Measurements from ENCODE around the gene TIGD4.

Gene TIGD4

DNA sequence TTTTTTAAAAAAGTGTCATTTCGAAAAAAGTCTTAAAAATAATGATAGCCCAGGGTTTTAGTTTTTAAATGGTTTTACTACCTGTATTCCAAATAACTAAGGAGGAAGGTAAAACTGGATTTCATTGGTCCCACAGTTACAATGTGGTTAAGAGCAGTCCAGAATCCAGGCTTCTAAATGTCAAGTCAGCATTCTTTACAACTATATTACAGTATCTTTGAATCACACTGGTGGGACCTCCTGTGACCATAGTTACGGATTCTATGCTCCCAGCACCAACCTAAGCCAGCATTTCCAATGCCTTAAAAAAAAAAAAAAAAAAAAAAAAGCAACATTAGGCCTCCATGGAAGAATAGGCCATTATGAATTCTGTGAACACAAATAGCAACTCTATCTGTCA is 6.2 kb downstream of the TIGD4 start:
- TF ChIP-seq TAF1 (IDR thresholded peaks at IDR 0.05; ENCODE audit: borderline replicate concordance, insufficient read depth, low read length) (no peak), SIN3A (IDR thresholded peaks at IDR 0.05; ENCODE audit: borderline replicate concordance, insufficient read depth, low read length) (no peak), FOXP2 (optimal IDR thresholded peaks at IDR 0.05; ENCODE audit: borderline replicate concordance, extremely low read depth, extremely low read length, insufficient read depth) (no peak), POLR2AphosphoS5 (IDR thresholded peaks at IDR 0.05; ENCODE audit: low read depth, low read length) (no peak)
- TF ChIP-seq, protein P1, sequence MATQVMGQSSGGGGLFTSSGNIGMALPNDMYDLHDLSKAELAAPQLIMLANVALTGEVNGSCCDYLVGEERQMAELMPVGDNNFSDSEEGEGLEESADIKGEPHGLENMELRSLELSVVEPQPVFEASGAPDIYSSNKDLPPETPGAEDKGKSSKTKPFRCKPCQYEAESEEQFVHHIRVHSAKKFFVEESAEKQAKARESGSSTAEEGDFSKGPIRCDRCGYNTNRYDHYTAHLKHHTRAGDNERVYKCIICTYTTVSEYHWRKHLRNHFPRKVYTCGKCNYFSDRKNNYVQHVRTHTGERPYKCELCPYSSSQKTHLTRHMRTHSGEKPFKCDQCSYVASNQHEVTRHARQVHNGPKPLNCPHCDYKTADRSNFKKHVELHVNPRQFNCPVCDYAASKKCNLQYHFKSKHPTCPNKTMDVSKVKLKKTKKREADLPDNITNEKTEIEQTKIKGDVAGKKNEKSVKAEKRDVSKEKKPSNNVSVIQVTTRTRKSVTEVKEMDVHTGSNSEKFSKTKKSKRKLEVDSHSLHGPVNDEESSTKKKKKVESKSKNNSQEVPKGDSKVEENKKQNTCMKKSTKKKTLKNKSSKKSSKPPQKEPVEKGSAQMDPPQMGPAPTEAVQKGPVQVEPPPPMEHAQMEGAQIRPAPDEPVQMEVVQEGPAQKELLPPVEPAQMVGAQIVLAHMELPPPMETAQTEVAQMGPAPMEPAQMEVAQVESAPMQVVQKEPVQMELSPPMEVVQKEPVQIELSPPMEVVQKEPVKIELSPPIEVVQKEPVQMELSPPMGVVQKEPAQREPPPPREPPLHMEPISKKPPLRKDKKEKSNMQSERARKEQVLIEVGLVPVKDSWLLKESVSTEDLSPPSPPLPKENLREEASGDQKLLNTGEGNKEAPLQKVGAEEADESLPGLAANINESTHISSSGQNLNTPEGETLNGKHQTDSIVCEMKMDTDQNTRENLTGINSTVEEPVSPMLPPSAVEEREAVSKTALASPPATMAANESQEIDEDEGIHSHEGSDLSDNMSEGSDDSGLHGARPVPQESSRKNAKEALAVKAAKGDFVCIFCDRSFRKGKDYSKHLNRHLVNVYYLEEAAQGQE (IDR thresholded peaks at IDR 0.05; ENCODE audit: insufficient read depth in 1 of 2, low read depth in 2 of 2, low read length in 2 of 2), result no peak

DNA sequence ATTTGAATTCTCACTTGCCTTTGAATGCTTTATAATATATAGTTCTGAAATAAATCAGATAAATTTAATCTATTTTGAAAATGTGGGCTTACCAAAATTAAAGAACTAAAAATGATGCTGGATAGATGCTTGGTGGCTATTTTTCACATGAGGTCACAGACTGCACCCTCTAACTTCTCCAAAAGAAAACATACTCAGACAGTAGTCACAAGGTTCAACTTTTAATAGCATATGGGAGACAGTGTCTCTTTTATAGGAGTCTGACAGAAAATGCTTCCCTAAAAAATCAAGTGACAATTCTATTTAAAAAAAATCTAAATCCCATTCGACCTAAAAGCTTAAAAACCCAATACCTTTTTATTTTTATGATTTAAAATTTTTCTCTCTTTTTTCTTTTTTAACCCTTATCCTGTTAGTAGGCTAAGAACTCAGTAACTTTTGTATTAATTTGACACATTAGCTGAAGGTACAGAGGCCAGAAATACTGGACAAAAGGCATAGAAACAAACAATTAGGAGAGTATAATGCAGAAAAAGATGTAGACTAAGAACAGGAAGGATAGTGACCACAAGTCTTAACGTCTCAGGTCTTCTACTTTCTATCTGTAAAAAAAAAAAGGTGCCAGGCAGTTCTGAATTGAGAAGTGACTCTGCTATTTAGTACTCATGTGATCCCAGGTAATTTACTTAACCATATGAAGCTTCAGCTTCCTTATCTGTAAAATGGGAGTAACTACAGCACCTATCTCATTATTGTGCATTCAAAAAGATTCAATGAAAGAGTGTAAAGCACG is 7.6 kb downstream of the TIGD4 start:
- TF ChIP-seq TAF1 (IDR thresholded peaks at IDR 0.05; ENCODE audit: borderline replicate concordance, insufficient read depth, low read length), result no peak
- TF ChIP-seq POLR2AphosphoS5 (IDR thresholded peaks at IDR 0.05; ENCODE audit: low read depth, low read length), result no peak
- no peak for TF ChIP-seq SIN3A (IDR thresholded peaks at IDR 0.05; ENCODE audit: borderline replicate concordance, insufficient read depth, low read length)
- no peak for TF ChIP-seq FOXP2 (optimal IDR thresholded peaks at IDR 0.05; ENCODE audit: borderline replicate concordance, extremely low read depth, extremely low read length, insufficient read depth)
- TF ChIP-seq, protein P1 (IDR thresholded peaks at IDR 0.05; ENCODE audit: insufficient read depth in 1 of 2, low read depth in 2 of 2, low read length in 2 of 2), result no peak

DNA sequence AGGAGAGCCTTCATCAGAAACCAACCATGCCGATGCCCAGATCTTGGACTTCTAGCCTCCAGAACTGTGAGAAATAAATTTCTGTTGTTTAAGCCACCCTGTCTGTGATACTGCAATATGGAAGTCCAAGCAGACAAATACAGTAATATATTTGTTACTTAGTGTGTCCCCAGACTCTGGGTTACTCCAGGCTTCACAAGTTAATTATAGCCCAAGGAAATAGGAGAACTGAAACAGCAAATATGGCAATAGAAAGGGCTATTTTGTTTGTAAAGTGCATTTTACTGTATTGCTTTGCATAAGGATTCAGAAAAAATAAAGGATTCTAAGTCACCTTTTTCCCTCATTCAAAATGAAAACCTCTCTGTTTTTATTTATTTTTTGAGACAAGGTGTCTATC is 15.7 kb downstream of the TIGD4 start:
- TF ChIP-seq, protein P1 (IDR thresholded peaks at IDR 0.05; ENCODE audit: insufficient read depth in 1 of 2, low read depth in 2 of 2, low read length in 2 of 2), result no peak
- TF ChIP-seq FOXP2 (optimal IDR thresholded peaks at IDR 0.05; ENCODE audit: borderline replicate concordance, extremely low read depth, extremely low read length, insufficient read depth) (no peak), SIN3A (IDR thresholded peaks at IDR 0.05; ENCODE audit: borderline replicate concordance, insufficient read depth, low read length) (no peak), TAF1 (IDR thresholded peaks at IDR 0.05; ENCODE audit: borderline replicate concordance, insufficient read depth, low read length) (no peak), POLR2AphosphoS5 (IDR thresholded peaks at IDR 0.05; ENCODE audit: low read depth, low read length) (no peak)

DNA sequence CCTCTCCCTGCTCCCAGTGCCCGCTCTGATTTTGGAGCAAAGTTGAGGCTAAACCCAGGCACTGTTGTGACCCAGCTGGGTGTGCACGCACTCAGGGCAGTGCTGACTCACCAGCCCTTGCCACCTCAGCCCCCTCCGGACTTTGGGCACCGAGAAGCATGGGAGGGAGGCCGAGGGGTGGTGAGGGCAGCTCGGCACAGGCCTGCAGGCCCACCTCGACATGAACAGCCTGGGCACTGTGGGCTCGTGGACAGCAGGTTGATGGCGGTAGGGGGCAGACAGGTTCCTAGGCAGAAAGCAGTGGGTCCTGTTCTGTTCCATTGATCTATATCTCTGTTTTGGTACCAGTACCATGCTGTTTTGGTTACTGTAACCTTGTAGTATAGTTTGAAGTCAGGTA is 30.9 kb downstream of the TIGD4 start:
- TF ChIP-seq TAF1 (IDR thresholded peaks at IDR 0.05; ENCODE audit: borderline replicate concordance, insufficient read depth, low read length), result no peak
- TF ChIP-seq, protein P1 (IDR thresholded peaks at IDR 0.05; ENCODE audit: insufficient read depth in 1 of 2, low read depth in 2 of 2, low read length in 2 of 2), result no peak
- TF ChIP-seq FOXP2 (optimal IDR thresholded peaks at IDR 0.05; ENCODE audit: borderline replicate concordance, extremely low read depth, extremely low read length, insufficient read depth), result no peak
- TF ChIP-seq SIN3A (IDR thresholded peaks at IDR 0.05; ENCODE audit: borderline replicate concordance, insufficient read depth, low read length), result no peak
- TF ChIP-seq POLR2AphosphoS5 (IDR thresholded peaks at IDR 0.05; ENCODE audit: low read depth, low read length), result no peak
